HG03442 (cell line): ENCODE results near the gene ALDH3A1.

Experiments
- ATAC-seq: cut with Tn5 transposase; IDR thresholded peaks from one replicate; pipeline ENCODE4 v1.9.1; 2021; ENCODE audit warnings: mild to moderate bottlenecking, moderate library complexity; ENCODE audit not compliant: unreplicated experiment

ALDH3A1 gene

GRCh38 chr17:19760746-19761145 is 12.6 kb upstream of the ALDH3A1 start:
- ATAC-seq, result no peak

DNA sequence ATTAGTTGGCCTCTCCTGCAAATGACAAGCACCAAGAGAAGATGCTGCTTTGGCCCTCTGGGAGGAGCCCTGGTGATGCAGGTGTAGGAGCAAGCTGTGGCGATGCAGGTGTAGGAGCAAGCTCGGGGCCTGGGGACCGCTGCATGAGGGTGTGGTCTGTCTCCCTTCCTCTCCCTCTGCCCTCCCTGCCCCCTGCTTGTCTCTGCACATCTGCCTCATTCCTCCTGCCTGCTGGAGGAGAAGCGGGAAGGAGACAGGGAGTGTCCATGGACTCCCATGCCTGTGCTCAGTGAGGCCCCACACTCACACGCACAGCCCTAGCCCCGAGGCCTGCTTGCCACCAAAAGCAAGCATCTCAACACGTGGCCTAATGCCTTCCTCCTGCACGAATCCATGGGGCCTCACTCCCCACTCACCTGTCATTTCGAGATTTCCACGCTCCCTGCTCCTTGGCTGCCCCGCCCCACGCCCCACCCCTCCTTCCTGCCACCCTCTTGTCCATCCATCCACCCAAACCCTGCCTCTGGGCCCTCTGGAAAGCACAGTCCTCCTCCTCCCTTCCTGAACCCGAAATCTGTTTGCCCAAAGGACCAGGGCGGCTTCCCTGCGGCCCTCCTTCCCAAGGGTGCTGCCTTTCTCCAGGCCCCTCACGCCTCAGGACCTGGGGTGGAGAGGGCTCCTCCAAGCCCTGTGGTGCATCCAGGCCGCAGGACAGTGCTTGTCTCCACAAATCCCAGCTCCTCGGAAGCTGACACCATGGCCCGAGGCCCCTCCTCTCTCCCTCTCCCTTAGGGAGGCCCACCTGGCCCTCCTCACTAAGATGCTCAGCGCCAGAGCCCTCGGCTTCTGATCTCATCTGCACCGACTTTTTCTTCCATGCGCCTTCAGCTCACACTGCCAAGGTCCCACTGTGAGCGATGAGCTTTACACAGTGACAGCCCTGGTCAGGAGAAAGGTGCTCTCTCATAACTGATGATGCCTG is 11.8 kb upstream of the ALDH3A1 start:
- no peak for ATAC-seq

DNA sequence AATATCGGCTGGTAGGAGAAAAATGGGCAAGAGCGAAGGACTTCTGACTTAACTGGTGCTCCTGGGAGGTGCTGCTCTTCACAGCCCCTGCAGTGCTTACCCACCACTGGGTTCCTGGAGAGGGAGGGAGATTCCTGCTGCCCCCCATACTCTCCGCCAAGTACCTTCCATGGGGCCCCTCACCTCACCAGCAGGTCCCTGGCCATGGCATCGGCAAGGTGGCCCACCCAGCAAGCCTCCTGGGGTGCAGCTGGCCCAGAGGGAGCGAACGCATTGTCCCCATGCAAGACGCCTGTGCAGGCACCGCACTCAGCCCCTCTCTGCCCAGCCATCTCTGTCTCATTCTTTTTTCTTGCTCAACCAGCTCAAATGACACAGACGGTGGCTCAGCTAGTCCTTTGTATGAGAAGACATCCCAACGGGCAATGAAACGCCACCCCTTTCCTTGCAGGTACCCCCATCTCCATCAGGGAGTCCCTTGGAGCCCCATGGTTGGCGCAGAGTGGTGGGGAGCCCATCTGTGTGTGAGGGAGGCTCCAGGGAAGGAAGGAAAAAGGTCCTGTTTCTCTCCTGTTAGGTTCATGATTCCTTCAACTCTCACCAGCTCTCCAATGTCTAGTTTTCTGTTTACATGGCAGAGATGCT is 9.6 kb upstream of the ALDH3A1 start:
- ATAC-seq, result no peak

DNA sequence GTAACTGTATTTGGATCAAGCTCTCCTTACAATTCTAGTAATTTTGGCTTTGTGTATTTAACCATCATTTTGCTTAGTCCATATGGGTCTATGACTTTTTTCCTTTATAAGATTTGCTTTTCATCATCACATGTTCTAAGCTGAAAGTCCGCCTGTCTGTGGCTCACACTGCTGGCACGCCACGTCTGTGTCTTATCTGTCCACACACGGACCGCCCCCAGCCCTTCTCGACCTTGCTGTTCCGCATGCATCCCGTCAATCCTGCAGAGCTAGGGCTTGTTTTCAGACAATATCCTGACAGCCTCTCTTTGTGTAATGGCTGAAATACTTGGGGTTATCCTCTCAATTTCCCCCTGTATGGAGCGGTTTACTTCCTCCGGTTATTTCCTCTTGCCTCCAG is 8.4 kb upstream of the ALDH3A1 start:
- no peak for ATAC-seq

DNA sequence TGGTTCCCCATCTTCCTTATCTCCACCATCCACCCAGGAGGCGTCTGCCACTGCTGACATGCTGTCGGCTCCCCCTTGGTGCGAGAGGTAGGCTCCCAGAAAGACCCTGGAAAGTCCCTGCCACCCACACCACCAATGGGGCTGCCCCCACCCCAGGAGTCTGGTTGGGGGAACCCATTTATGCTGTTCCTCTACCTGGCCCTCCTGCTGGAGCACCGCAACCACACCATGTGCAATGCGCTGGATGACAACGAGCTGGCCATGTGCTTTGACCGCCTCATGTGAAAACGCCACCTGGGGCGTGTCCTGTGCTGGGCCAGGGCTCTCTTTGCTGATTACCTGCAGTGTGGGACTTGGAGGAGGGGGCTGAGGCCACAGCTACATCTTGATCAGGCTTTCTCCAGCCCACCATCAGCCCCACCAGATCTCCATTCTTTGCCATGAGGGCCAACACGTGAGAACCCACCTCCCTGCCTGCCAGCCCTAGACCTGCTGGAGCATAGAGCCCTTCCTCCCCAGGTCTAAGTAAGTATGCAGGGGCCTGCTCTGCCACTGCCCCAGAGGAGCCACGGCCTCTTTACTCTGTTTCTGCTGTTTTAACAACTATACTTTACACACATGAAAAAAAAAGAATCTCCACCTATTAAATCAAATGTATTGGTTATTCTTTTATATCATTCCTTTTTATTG is 7.9 kb upstream of the ALDH3A1 start:
- ATAC-seq, result no peak

- no peak for ATAC-seq
These were observed 7.3 kb upstream of the ALDH3A1 start for GRCh38 chr17:19755392-19755791.

DNA sequence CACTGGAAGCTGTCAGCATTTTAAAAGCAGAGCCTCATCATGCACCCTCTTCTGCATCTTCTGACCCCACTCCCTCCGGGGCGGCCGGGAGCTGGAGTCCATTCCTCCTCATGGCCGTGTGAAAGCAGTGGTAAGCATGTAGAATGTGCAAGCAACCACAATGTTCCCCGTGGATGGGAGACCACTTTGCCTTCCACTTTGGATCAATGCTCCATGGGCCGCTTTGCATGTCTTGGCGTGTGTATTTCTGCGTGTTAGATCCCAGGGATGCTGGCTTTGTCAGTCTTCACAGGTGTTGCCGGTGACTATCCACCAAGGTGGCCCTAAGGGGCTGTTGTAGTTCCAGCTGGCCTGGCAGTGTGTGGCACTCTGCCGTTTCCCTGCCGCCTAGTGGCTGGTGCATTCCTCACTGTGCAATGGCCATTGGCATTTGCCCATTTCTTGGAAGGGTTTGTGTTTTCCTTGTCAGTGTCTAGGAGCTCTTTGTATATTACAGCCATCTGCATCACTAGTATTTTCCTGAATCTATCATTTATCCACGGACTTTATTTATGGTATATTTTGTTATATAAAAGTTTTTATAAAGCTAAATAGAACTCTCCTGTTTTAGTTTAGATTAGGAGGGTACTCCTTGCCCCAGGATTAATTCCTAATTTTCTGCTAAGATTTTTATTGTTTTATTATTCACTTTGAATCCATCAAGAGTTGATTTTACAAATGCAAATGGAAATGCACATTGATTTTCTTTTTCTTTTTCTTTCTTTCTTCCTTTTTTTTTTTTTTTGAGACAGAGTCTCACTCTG is 5.8 kb upstream of the ALDH3A1 start:
- ATAC-seq, result no peak

DNA sequence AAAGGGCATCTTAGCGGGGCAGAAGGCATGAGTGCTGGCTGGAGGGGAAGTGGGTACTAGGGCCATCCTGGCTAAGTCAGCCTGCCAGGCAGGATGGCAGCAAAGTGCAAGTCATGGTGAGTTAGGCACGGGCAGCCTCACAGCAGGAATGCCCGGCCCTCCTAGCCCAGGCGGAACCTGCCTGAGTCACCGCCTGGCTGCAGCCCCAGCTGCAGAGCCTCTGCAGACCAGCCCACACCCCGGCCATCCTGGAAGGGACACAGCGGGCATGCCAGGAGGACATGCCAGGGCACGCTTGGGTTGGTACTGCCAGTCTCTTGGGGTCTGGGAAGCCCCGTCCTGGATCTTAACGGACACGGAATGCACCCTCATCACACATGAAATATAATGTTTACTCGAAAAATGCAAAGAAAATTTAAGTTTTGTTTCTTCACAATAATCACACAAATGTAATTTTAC is 5.0 kb upstream of the ALDH3A1 start:
- ATAC-seq, result no peak

- no peak for ATAC-seq
These were observed 4.3 kb upstream of the ALDH3A1 start for GRCh38 chr17:19752216-19753050.

- no peak for ATAC-seq
These were observed 2.7 kb upstream of the ALDH3A1 start for GRCh38 chr17:19750835-19751234.

DNA sequence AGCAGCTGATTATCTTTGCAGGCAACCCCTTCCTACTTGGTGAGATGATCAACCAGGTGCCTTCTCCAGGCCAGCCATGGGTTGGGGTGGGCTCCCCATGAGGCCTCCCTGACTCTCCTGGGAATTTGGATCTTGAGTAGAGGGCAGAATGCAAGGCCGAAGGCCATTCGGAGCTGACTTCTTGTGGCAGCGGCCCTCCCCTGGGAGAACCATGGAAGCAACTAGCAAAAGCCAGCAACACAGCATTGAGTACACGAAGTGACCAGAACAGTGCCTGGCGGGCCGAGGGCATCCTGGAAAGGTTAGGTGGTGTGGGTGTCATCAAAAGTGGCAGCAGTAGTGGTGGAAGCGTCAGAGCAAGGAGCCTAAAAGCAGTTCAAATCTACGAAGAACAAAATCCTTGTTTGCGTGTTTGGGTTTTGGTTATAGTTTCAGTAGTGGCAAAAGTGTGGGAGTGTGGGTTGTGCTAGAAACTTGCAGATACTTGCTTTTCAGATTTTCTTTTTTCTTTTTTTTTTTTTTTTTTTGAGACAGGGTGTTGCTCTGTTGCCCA is 2.0 kb upstream of the ALDH3A1 start:
- ATAC-seq, result no peak

DNA sequence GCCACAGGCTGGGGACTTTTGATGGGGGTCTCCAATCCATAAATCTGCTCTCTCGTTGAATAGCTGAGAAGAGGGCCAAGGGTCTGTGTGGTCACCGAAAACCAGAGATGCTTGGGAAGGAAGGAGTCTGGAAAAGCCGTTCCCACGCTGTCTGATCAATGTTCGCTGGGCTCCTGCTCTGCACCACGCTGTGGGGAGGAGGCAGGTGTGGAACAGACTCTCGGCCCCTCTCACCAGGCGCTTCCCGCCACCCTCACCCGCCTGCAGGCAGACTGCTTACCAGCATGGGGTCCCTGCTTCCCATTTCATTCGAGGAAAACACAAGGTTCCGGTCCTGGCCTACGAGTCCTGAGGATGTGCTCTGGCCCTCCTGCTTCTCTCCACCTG is 702 bp upstream of the ALDH3A1 start:
- no peak for ATAC-seq

DNA sequence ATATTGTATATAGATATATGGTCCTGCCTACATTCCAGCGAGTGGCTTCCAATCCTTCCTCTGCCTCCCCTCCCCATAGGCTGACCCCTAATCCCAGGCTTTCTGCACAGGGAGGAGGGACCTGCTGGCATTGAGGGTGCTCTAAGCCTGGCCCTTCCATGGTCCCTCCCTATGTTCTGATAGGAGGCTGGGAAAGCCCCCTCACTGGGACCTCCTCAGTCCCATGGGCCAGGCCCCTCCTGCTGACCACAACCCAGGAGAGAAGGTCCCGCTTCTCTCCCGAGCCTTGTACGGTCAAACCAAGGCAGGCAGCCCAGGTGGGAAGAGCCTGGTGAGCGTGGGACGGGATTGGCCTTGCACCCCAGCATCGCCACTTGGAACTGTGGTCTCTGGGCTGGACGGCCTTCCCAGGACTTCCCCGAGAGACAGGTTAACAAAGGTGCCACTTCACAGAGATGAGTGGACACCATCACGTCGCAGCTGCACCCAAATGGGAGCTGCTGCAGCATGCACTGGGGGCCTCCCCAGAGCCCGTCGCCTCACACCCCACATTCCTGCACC is 859 bp downstream of the ALDH3A1 start:
- ATAC-seq, result no peak

GRCh38 chr17:19746517-19746916 is 1.6 kb downstream of the ALDH3A1 start:
- ATAC-seq, result no peak

DNA sequence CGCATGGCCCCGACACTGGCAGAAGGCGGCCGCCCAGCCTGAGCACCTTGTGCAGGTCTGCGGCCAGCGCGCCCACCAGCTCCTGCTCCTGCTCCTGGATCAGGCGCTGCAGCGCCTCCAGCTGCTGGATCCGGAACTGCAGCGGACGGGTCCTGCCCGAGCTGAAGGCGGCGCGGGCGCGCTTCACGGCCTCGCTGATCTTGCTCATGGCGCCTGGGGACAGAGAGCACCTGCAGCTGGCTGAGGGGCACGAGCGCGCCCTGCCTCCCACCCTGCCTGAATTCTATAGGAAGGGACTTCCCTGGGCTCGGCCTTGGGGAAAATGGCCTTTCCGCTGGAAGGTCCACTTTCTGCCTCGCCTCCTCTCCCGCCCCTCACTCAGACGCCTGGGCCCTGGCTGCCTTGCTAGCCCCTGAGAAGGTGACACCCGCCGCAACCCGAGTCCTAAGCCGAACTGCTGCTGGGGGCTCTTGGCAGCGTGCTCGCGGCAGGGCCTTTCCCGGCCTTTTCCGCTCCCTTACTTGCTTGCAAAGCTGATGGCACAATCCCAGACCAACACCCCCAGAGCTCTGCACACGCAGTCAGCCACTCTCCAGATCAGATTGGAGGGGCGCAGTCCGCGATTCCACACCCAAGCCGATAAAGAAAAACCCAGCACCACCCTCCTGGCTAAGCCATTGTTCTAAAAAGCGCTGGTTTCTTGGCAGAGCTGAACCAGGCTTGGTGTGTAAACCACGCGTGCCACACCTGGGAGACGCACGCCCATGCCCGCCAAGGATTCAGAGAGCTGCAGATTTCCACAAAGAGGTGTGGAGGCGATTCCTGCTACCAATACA is 3.0 kb downstream of the ALDH3A1 start:
- ATAC-seq, result peak; percentile 53

DNA sequence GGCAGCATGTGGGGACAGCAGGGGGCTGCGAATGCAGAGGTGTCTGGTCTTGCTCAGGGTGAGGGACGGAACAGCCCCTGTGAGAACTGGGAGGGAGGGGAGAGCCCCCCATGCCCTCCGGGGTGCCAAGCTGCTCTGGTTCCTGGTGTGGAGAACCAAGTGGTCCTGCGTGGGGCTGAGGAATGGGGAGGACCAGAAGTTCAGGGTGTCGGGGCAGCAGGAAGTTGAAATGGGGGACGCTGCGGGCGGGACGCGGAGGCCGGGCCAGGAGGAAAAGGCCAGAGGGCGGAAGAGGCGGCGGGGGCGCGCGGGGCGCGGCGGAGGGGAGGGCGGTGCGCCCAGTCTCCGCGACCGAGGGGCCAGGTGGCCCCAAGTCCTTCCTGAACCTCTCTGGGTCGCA is 3.6 kb downstream of the ALDH3A1 start:
- no peak for ATAC-seq

DNA sequence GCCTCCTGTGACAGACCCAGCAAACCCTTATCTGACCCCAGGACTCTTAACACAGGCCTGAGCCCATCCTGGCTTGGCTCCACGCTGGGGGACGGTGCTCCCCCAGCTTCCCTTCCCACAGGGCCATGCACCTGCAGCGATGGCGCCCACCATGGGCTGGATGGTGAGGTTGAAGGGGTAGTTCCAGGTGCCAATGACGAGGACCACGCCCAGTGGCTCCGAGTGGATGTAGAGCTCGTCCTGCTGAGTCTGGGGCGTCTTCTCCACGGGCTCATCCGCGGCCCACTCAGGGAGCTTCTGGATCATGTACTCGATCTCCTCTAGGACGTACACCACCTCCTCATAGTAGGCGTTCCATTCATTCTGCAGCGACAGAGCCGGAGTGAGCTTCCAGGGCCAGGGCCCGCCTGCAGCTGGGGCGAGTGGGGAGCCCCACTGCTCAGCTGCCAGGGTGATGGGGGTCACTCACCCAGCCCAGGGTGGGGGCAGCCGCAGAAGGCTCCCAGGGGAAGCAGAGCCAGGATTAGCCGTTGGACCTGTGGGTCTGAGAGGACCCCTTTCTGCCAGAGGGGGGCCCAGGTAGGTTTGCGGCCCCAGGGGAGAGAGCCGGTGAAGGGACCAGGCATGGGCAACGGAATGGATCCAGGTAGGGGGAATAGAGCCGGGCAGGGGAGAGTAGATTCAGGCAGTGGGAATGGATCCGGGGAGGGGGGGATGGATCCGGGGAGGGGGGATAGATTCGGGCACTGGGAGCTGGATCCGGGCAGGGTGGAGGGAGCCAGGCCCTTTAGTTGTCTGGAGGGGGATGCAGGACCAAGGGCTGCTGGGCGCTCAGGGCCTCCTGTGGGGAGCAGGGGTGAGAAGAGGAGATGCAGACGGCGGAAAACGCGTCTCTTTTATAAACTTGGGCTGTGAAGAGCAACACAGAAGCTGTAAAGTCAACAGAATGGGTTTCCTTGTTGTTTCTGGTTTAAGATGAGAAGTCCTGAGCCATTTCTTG is 4.7 kb downstream of the ALDH3A1 start:
- ATAC-seq, result no peak
